Testis (tissue), 3 donors: Measurements from ENCODE around the gene VMP1. TPM values are rescaled to one million over a fixed set of nuclear protein-coding genes. Genes with fewer than 3 reads are reported as not detected.

Experiments
- DNase-seq: peaks from one replicate; pipeline ENCODE4 v3.0.0-alpha.2; 2019
- H3K27ac ChIP-seq, 2 donors: fragments of 200-600 bp; sonication (generic); one replicate each; pipeline ENCODE4 v1.5.1; 2019
- H3K27me3 ChIP-seq: fragments of 200-600 bp; sonication (generic); one replicate; pipeline ENCODE4 v1.5.1; 2019
- H3K36me3 ChIP-seq: fragments of 200-600 bp; sonication (generic); one replicate; pipeline ENCODE4 v1.5.1; 2017; ENCODE audit warnings: low read depth; ENCODE audit errors: missing control alignments
- H3K4me1 ChIP-seq: fragments of 200-600 bp; sonication (generic); one replicate; pipeline ENCODE4 v1.5.1; 2019
- H3K4me3 ChIP-seq, 2 donors: fragments of 200-600 bp; sonication (generic); one replicate each; pipeline ENCODE4 v1.5.1; 2017 to 2019
- H3K9me3 ChIP-seq: fragments of 200-600 bp; sonication (generic); one replicate; pipeline ENCODE4 v1.5.1; 2017
- POLR2A ChIP-seq: fragments of 450-650 bp; IDR thresholded peaks from one replicate; pipeline ENCODE4 v1.6.1; 2017; ENCODE audit warnings: antibody characterized with exemption, mild to moderate bottlenecking, moderate library complexity
- WGBS, 2 donors: methylation state at CpG; one replicate each; pipeline ENCODE4 v1.1.5; 2018; 5-methylcytosine and 5-hydroxymethylcytosine counted together
- intact Hi-C: fragments of 100-400 bp; cut with DNase I; formaldehyde crosslinking; loops from one replicate; pipeline ENCODE4 v1.15.1; 2023; ENCODE audit warnings: low total_unique reads
- polyA plus RNA-seq: library from polyadenylated mRNA; stranded (reverse); fragments of 350-450 nt; fragmentation: Illumina TruSeq; extraction: RNeasy Lipid Tissue Mini Kit (QIAGEN cat#74804); gene quantifications from one replicate; pipeline ENCODE4 v1.2.3, GENCODE V29; 2014; ENCODE audit warnings: low read depth, low replicate concordance; ENCODE audit not compliant: insufficient read depth
- total RNA-seq, 2 donors: library from RNA; depleted of rRNA; stranded (reverse); fragments of >200 nt; gene quantifications; one replicate each; pipeline ENCODE4 v1.2.3, GENCODE V29; 2016
- TF ChIP-seq, protein P1 (sequence below), 3 experiments: fragments of 450-650 bp in 2 of 3; fragments of 200-600 bp in 1 of 3; sonication (generic) in 1 of 3; IDR thresholded peaks; one replicate each; pipeline ENCODE4 v1.5.1; 2016 to 2019; ENCODE audit warnings: antibody characterized with exemption in 3 of 3, mild to moderate bottlenecking in 2 of 3, moderate library complexity in 1 of 3

The VMP1 gene
- total and polyA plus RNA-seq, 3 donors from 2014 or later, result 63.1 to 144 (median 108) TPM

DNA sequence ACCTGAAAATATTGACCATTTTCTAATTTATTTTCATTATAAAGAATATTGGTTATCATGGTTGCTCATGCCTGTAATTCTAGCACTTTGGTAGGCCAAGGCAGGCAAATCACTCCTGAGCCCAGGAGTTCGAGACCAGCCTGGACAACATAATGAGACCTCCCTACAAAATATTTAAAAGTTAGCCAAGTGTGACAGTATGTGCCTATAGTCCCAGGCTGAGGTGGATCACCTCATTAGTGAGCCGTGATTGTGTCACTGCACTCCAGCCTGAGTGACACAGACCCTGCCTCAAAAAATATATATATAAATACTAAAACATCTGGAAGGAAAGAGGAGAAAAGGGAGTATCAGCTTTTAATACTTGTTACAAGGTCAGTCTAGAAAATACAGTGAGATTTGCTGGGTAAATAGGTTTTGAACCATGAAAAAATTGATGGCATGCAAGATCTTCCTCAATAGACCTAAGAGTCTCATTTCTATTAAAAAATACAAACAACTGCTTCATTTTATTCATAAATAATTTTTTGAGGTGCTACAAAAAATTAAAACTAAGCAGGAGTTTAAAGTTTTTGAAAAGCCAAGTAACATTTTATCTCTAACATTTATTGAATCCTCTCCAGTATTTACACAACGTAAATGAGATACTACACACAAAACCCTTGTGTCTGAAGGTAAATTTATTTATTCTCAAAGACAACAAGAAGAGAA, 137.6 kb downstream of the VMP1 start:
- no peak overlapping the region for H3K4me3 ChIP-seq
- intact Hi-C loops, result no loop called here
- 71 to 82% methylated on average over 3 of the region's 3 CpGs for WGBS, 2 donors
- TF ChIP-seq POLR2A, result no peak
- TF ChIP-seq, protein P1, sequence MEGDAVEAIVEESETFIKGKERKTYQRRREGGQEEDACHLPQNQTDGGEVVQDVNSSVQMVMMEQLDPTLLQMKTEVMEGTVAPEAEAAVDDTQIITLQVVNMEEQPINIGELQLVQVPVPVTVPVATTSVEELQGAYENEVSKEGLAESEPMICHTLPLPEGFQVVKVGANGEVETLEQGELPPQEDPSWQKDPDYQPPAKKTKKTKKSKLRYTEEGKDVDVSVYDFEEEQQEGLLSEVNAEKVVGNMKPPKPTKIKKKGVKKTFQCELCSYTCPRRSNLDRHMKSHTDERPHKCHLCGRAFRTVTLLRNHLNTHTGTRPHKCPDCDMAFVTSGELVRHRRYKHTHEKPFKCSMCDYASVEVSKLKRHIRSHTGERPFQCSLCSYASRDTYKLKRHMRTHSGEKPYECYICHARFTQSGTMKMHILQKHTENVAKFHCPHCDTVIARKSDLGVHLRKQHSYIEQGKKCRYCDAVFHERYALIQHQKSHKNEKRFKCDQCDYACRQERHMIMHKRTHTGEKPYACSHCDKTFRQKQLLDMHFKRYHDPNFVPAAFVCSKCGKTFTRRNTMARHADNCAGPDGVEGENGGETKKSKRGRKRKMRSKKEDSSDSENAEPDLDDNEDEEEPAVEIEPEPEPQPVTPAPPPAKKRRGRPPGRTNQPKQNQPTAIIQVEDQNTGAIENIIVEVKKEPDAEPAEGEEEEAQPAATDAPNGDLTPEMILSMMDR (IDR thresholded peaks at IDR 0.05), result no peak
- H3K27ac ChIP-seq, result peak overlapping the region in 1 of 2 donors; percentile 66
- no peaks in the 10 kb centered on the region for H3K9me3 ChIP-seq
- no peaks in the 10 kb centered on the region for H3K36me3 ChIP-seq
- H3K4me1 ChIP-seq, result peaks cover 22% of the 10 kb centered on the region
- no peak for DNase-seq
- no peaks in the 10 kb centered on the region for H3K27me3 ChIP-seq

DNA sequence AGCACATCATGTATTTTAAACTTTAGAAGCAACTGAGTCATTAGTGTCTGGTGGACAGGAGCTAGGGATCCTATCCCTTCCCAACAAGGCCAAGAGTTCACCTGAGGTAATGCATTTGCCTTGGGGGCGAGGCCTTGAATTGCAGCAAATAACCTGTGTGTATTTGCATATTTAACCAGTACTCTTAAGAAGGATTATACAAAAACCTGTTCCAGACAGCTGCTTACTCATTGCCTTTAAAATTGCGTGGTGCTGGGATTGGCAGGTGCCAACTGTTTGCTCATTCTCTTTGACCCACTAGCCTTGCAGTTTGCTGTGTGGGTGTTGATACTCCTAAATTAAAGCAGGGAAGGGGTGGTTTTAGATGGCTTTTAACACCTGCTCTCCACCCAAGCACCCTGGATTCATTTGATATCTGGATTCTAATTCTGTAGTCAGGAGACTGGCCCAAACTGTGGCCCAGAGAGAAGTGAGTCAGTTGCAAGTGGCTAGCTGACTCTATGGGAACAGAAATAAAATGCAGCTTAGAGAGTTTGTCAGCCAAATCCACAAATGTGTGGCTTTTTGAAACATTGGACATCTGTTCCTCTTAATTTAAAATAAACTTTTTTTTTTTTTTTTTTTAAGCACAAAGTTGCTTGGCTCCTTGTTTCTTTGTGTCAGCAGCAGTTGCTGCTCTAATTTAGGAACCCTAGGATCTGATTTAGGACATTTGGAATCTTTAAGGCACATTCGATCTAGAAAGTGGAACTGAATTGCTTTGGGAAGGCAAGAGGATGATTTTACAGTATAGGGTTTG, 138.3 kb downstream of the VMP1 start:
- intact Hi-C loops, result no loop called here
- H3K4me3 ChIP-seq, result no peak overlapping the region
- no peak for DNase-seq

DNA sequence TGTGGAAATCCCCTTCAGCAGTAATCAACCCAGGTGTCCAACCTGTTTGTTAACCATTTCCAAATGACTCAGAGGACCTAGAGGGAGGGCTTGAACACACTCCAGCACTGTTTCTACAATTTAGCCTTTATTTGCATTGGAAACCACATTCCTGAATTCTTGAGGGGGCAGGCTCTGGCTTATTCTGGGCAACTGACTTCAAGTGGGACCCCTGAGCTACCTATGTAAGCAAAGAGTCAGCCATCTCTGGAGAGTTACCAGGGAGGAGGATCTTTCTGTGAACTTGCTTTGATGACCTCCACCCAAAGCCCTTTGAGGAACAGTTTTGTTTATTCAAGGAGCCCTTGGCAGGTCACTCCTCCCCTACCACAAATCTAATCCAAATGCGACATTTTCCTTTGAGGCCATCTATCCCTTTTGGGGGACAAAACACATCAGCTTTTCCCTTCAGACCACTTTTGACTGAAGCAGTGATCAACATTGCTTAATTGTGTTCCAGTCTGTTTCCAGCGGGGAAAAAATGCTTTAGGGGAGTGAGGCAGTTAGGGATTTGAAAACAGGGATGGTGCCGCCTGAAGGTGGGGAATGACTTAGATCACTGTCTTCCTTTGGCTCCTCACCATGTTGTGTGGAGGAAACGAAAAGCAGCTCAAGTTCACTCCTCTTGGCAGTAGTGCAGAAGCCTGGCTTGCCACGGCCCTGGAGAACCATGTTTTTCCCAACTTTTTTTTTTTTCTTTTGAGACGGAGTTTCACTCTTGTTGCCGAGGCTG, 139.1 kb downstream of the VMP1 start:
- intact Hi-C loops, result no loop called here

More for the DNA sequence above, 138.3 kb downstream of the VMP1 start:
- Histone ChIP-seq H3K9me3 (no peaks in the 10 kb centered on the region), H3K36me3 (no peaks in the 10 kb centered on the region), H3K27ac (peak overlapping the region; percentile 66 to 76), H3K4me1 (peaks cover 22% of the 10 kb centered on the region), H3K27me3 (no peaks in the 10 kb centered on the region)
- WGBS, 2 donors, result 47 to 57% methylated on average over 3 of the region's 3 CpGs
- no peak for TF ChIP-seq POLR2A
- TF ChIP-seq, protein P1 (IDR thresholded peaks at IDR 0.05), result no peak

DNA sequence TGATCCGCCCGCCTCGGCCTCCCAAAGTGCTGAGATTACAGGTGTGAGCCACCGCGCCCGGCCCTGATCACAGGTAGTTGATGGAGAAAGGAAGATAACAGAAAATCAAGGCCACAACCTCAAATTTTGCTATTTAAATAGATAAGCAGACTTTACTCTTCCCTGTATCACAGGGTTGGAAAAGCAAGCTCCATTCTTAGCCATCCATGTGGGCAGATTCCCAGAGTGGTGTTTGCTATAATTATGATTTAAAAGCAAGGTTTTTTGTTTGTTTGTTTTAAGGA, 140.9 kb downstream of the VMP1 start:
- H3K27ac ChIP-seq, result no peak overlapping the region
- H3K36me3 ChIP-seq, result no peaks in the 10 kb centered on the region
- no peak overlapping the region for H3K4me3 ChIP-seq
- no peaks in the 10 kb centered on the region for H3K9me3 ChIP-seq
- H3K4me1 ChIP-seq, result peaks cover 34% of the 10 kb centered on the region
- TF ChIP-seq POLR2A, result no peak
- TF ChIP-seq, protein P1 (IDR thresholded peaks at IDR 0.05), result no peak
- no peak for DNase-seq
- intact Hi-C loops, result no loop called here
- 86 to 94% methylated on average over 6 of the region's 6 CpGs for WGBS, 2 donors
- H3K27me3 ChIP-seq, result no peaks in the 10 kb centered on the region

More for the DNA sequence above, 139.1 kb downstream of the VMP1 start:
- H3K27me3 ChIP-seq, result no peaks in the 10 kb centered on the region
- H3K4me3 ChIP-seq, result no peak overlapping the region
- TF ChIP-seq POLR2A, result no peak
- TF ChIP-seq, protein P1 (IDR thresholded peaks at IDR 0.05), result no peak
- H3K27ac ChIP-seq, result peak overlapping the region; percentile 66 to 76
- peaks cover 26% of the 10 kb centered on the region for H3K4me1 ChIP-seq
- peak; percentile 45 for DNase-seq
- no peaks in the 10 kb centered on the region for H3K9me3 ChIP-seq
- 29 to 35% methylated on average over 7 of the region's 7 CpGs for WGBS, 2 donors
- no peaks in the 10 kb centered on the region for H3K36me3 ChIP-seq
